HG02970 (cell line): ENCODE data around the gene SAFB.

ENCODE experiments used
- ATAC-seq: cut with Tn5 transposase; IDR thresholded peaks from one replicate; pipeline ENCODE4 v1.9.1; 2021; ENCODE audit warnings: mild to moderate bottlenecking, moderate library complexity, moderate number of reproducible peaks; ENCODE audit not compliant: unreplicated experiment, low FRiP score

Gene SAFB

DNA sequence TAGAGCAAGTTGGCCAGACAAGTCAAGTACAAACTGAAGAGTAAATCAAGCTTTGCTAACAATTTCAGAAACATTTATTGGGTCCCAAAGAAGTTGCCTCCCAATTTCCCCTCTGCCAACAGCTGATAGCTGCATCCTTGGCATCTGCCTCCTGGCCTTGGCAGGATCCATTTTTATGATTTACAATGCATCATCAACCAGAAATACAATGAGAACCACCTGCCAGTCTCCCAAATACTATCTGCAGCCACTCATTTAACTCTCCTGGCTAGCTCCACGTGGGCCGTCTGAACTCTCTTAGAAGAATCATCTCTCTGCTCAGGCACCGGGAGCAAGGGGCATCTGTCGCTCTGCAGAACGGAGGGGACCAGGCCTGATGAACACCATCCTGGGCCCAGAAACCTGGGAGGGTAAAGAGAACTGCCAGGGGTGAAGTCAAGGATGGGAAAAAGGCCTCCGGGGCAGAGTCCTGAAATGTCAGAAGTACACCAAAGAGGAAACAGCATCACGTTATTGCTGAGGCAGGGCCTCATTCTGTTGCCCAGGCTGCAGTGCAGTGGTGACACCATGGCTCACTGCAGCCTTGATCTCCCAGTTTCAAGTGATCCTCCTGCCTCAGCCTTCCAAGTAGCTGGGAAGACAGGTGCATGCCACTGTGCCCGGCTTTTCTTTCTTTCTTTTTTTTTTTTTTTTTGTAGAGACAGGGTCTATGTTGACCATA is 94.5 kb downstream of the SAFB start:
- ATAC-seq: no peak
